ENCODE measurements around the gene PRKAG2.
"Not testable (repeated sequence)": the region's sequence is repeated elsewhere in the genome, so short reads cannot be mapped to it uniquely, and the experiment has no call there.

DNA sequence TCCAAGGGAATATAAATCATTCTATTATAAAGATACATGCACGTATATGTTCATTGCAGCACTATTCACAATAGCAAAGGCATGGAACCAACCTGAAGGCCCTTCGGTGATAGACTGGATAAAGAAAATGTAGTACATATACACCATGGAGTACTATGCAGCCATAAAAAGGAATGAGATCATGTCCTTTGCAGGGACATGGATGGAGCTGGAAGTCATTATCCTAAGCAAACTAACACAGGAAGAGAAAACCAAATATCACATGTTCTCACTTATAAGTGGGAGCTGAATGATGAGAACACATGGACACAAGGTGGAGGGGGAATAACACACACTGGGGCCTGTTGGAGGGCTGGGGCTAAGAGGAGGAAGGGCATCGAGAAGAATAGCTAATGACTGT is 30.2 kb upstream of the PRKAG2 start:
- TF ChIP-seq POLR2A (IDR thresholded peaks at IDR 0.05; ENCODE audit: low read length); GATA1 (IDR thresholded peaks at IDR 0.05; ENCODE audit: low read depth, low read length): not testable (repeated sequence)
